ENCODE measurements around the gene FZD8. TPM values are rescaled to one million over a fixed set of nuclear protein-coding genes. Genes with fewer than 3 reads are reported as not detected.

Gene FZD8
- total and polyA plus RNA-seq, 2 experiments from 2014 or later, result 0.47 to 8.7 TPM

DNA sequence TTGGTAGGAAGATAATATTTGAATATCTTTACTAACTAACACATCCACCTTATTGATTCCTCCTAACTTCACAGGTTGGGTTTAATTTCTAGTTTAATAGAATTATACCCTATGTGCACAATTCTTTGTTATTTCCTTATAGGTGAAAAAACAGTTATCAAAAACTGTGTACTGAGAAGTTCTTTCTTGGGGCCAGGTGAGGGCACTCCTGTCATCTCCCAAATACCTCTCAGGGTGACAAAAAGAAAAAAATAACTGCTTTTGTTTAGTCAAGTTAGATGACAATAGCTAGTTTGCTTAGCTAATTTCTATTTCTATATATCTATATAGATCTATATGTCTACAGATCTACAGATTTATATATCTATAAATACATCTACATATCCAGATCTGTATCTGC is 10.1 kb downstream of the FZD8 start:
- no peaks in the 10 kb centered on the region for H3K27me3 Mint-ChIP-seq (ENCODE audit: insufficient read depth, low read depth, poor library complexity)
- no peaks in the 10 kb centered on the region; the same call in 2 of the 3 replicates for H3K36me3 Mint-ChIP-seq (ENCODE audit: low read depth)
- no peak overlapping the region for H3K4me3 ChIP-seq
- H2AFZ ChIP-seq, result no peak overlapping the region
- no peaks in the 10 kb centered on the region for H3K9me2 ChIP-seq (ENCODE audit: insufficient read depth)
- no peaks in the 10 kb centered on the region for H4K20me1 ChIP-seq (replicated peaks; ENCODE audit: insufficient read depth)
- no peak overlapping the region for H3K4me3 Mint-ChIP-seq
- no peaks in the 10 kb centered on the region for H3F3A ChIP-seq (replicated peaks; ENCODE audit: low read depth)
- H3K27me3 ChIP-seq (ENCODE audit: insufficient read depth), result peaks cover 11% of the 10 kb centered on the region
- TF ChIP-seq ZNF114 (CRISPR knock-in tag; IDR thresholded peaks at IDR 0.05), result no peak
- TF ChIP-seq, protein P1, sequence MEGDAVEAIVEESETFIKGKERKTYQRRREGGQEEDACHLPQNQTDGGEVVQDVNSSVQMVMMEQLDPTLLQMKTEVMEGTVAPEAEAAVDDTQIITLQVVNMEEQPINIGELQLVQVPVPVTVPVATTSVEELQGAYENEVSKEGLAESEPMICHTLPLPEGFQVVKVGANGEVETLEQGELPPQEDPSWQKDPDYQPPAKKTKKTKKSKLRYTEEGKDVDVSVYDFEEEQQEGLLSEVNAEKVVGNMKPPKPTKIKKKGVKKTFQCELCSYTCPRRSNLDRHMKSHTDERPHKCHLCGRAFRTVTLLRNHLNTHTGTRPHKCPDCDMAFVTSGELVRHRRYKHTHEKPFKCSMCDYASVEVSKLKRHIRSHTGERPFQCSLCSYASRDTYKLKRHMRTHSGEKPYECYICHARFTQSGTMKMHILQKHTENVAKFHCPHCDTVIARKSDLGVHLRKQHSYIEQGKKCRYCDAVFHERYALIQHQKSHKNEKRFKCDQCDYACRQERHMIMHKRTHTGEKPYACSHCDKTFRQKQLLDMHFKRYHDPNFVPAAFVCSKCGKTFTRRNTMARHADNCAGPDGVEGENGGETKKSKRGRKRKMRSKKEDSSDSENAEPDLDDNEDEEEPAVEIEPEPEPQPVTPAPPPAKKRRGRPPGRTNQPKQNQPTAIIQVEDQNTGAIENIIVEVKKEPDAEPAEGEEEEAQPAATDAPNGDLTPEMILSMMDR (conservative IDR thresholded peaks at IDR 0.05; ENCODE audit: low read depth in 2 of 2), result peak; percentile 50
- no peaks in the 10 kb centered on the region for H3K79me2 ChIP-seq (replicated peaks; ENCODE audit: insufficient read depth)
- peaks cover 13% of the 10 kb centered on the region for H3K4me1 ChIP-seq (ENCODE audit: insufficient read depth)
- H3K4me1 Mint-ChIP-seq, result peaks cover 24% of the 10 kb centered on the region
- no peak overlapping the region for H3K27ac Mint-ChIP-seq
- H3K36me3 ChIP-seq (ENCODE audit: insufficient read depth), result no peaks in the 10 kb centered on the region
- no peaks in the 10 kb centered on the region; the same call in 2 of the 3 replicates for H3K9me3 Mint-ChIP-seq
- no peak for DNase-seq (ENCODE audit: low spot score)
- H3K27ac ChIP-seq (ENCODE audit: low read depth), result no peak overlapping the region
- ATAC-seq, result no peak
- no peak overlapping the region for H3K4me2 ChIP-seq

DNA sequence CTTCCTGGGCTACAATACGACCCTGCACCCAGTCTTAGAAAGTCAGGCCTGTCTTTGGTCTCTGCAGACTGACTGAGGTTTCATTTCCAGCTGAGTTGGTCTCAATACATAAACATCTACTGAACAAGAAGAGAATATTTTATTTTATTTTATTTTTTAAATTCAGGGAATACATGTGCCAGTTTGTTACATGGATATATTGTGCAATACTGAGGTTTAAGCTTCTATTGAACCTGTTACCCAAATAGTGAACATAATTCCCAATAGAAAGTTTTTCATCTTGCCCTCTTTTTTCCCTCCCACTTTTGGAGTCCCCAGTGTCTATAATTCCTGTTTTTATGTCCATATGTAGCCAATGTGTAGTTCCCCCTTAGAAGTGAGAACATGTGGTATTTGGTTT is 10.7 kb downstream of the FZD8 start:
- Mint-ChIP-seq H3K27ac (no peak overlapping the region), H3K4me3 (no peak overlapping the region), H3K36me3 (ENCODE audit: low read depth) (no peaks in the 10 kb centered on the region; the same call in 2 of the 3 replicates), H3K9me3 (no peaks in the 10 kb centered on the region; the same call in 2 of the 3 replicates), H3K27me3 (ENCODE audit: insufficient read depth, low read depth, poor library complexity) (no peaks in the 10 kb centered on the region), H3K4me1 (peaks cover 18% of the 10 kb centered on the region)
- no peak for ATAC-seq
- Histone ChIP-seq H3K79me2 (replicated peaks; ENCODE audit: insufficient read depth) (no peaks in the 10 kb centered on the region), H4K20me1 (replicated peaks; ENCODE audit: insufficient read depth) (no peaks in the 10 kb centered on the region), H3K27ac (ENCODE audit: low read depth) (no peak overlapping the region), H3K4me2 (no peak overlapping the region), H3F3A (replicated peaks; ENCODE audit: low read depth) (no peaks in the 10 kb centered on the region), H3K4me1 (ENCODE audit: insufficient read depth) (peaks cover 8% of the 10 kb centered on the region), H3K27me3 (ENCODE audit: insufficient read depth) (peaks cover 8% of the 10 kb centered on the region), H3K4me3 (no peak overlapping the region), H3K36me3 (ENCODE audit: insufficient read depth) (no peaks in the 10 kb centered on the region), H2AFZ (no peak overlapping the region; the same call in 1 of the 2 replicates), H3K9me2 (ENCODE audit: insufficient read depth) (no peaks in the 10 kb centered on the region)
- no peak for TF ChIP-seq EZH2 (IDR thresholded peaks at IDR 0.05; ENCODE audit: low read depth, unreplicated experiment)
- no peak for TF ChIP-seq NANOG (IDR thresholded peaks at IDR 0.05; ENCODE audit: borderline replicate concordance)
- TF ChIP-seq, protein P2, sequence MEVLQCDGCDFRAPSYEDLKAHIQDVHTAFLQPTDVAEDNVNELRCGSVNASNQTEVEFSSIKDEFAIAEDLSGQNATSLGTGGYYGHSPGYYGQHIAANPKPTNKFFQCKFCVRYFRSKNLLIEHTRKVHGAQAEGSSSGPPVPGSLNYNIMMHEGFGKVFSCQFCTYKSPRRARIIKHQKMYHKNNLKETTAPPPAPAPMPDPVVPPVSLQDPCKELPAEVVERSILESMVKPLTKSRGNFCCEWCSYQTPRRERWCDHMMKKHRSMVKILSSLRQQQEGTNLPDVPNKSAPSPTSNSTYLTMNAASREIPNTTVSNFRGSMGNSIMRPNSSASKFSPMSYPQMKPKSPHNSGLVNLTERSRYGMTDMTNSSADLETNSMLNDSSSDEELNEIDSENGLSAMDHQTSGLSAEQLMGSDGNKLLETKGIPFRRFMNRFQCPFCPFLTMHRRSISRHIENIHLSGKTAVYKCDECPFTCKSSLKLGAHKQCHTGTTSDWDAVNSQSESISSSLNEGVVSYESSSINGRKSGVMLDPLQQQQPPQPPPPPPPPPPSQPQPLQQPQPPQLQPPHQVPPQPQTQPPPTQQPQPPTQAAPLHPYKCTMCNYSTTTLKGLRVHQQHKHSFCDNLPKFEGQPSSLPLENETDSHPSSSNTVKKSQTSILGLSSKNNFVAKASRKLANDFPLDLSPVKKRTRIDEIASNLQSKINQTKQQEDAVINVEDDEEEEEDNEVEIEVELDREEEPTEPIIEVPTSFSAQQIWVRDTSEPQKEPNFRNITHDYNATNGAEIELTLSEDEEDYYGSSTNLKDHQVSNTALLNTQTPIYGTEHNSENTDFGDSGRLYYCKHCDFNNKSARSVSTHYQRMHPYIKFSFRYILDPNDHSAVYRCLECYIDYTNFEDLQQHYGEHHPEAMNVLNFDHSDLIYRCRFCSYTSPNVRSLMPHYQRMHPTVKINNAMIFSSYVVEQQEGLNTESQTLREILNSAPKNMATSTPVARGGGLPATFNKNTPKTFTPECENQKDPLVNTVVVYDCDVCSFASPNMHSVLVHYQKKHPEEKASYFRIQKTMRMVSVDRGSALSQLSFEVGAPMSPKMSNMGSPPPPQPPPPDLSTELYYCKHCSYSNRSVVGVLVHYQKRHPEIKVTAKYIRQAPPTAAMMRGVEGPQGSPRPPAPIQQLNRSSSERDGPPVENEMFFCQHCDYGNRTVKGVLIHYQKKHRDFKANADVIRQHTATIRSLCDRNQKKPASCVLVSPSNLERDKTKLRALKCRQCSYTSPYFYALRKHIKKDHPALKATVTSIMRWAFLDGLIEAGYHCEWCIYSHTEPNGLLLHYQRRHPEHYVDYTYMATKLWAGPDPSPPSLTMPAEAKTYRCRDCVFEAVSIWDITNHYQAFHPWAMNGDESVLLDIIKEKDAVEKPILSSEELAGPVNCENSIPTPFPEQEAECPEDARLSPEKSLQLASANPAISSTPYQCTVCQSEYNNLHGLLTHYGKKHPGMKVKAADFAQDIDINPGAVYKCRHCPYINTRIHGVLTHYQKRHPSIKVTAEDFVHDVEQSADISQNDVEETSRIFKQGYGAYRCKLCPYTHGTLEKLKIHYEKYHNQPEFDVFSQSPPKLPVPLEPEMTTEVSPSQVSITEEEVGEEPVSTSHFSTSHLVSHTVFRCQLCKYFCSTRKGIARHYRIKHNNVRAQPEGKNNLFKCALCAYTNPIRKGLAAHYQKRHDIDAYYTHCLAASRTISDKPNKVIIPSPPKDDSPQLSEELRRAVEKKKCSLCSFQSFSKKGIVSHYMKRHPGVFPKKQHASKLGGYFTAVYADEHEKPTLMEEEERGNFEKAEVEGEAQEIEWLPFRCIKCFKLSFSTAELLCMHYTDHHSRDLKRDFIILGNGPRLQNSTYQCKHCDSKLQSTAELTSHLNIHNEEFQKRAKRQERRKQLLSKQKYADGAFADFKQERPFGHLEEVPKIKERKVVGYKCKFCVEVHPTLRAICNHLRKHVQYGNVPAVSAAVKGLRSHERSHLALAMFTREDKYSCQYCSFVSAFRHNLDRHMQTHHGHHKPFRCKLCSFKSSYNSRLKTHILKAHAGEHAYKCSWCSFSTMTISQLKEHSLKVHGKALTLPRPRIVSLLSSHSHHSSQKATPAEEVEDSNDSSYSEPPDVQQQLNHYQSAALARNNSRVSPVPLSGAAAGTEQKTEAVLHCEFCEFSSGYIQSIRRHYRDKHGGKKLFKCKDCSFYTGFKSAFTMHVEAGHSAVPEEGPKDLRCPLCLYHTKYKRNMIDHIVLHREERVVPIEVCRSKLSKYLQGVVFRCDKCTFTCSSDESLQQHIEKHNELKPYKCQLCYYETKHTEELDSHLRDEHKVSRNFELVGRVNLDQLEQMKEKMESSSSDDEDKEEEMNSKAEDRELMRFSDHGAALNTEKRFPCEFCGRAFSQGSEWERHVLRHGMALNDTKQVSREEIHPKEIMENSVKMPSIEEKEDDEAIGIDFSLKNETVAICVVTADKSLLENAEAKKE (CRISPR knock-in tag; IDR thresholded peaks at IDR 0.05), result no peak
- no peak for TF ChIP-seq JUNB (IDR thresholded peaks at IDR 0.05; ENCODE audit: unreplicated experiment)
- no peak for TF ChIP-seq ZNF331 (CRISPR knock-in tag; IDR thresholded peaks at IDR 0.05; ENCODE audit: low read depth)
- no peak for DNase-seq (ENCODE audit: low spot score)

Measured in GM23338 (cell line).